GM08714 (cell line): ENCODE data around the gene CRAT.

Source experiments
- H3K4me3 ChIP-seq: fragments of 200-500 bp; sonication (Bioruptor generic); 2 replicates; pipeline ENCODE4 v1.5.1; 2014; ENCODE audit warnings: mild to moderate bottlenecking, low read length, inconsistent platforms
- ZNF274 ChIP-seq: IDR thresholded peaks from 2 replicates; pipeline ENCODE4 v1.6.1; 2012; ENCODE audit warnings: mild to moderate bottlenecking, low read depth, low read length

Gene CRAT

DNA sequence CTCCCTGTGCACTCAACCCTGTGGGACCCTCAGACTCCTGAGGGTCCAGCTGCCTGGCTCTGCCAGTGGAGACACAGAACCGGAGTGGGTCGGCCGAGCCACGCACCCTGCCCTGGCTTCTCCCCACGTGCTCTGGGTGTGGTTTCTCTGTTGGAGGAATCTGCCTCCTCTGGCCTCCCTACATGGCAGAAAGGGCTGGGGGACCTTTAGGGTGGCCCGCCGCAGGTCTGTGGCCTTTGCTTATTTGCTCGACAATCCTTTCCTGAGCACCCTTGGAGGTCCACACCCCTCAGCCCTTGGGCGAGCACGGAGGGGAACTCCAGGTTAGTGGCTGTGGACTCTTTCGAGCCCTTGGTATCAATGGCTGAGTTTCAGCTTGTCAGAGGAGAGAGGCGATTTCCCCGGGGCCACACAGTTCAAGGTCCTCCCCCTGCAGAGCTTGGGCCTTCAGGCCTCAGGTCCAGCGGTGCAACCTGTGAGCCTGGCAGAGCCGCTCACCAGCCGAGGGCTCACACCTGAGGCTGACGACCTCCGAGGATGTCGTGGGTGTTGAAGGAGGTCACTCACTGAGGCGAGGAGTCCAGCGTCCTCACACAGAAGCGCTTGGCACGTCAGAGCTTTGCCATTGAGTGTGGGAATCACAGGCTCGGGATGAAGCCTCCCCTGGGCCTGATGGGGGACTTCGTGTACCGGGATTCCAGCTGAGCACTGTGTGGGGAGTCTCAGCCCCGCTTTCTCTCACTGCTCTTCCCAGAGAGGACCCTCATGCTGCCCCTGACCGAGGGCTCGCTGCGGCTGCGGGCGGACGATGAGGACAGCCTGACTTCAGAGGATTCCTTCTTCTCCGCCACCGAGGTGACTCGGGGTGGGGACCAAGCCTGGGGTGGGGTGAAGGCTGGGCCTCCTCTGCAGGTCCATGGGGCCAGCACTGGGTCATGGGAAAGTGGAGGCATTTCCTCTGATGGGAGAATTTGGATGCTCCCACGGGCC, 50.5 kb downstream of the CRAT start:
- no peak overlapping the region for H3K4me3 ChIP-seq
- TF ChIP-seq ZNF274 = no peak

DNA sequence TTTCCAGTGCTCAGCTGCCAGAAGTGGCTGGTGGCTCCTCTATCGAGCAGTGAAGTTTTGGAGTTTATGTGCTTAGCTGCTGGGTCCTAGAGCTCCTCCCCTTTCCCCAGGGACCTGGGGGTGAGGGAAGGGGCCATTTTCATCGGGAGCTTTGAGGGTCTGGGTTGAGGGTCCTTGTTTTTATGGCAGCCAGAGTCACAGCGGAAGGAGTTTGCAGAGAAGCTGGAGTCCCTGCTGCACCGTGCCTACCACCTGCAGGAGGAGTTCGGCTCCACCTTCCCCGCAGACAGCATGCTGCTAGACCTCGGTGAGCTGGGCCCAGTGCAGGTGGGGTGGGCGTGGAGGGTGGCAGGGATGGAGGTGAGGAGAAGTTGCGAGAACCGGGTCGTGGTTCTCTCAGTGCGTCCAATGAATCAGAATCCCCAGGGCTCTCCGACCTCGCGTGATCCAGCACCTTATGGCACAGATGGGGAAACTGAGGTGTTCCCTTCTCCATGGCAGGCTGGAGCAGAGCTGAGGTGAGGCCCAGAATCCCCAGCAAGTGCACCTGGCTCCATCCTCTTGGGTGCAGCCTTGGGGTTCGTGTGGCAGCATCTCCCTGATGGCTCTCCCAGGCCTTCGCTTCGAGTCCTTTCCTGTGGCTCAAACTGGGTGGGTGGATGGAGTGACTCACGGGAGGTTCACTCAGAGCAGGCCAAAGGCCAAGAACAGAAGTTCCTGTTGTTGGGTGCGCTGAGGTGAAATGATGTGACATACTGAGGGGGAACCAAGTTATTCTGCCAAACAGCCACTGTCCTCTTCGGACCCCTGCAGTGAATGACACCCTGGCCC, 51.4 kb downstream of the CRAT start:
- H3K4me3 ChIP-seq = no peak overlapping the region
- no peak for TF ChIP-seq ZNF274

DNA sequence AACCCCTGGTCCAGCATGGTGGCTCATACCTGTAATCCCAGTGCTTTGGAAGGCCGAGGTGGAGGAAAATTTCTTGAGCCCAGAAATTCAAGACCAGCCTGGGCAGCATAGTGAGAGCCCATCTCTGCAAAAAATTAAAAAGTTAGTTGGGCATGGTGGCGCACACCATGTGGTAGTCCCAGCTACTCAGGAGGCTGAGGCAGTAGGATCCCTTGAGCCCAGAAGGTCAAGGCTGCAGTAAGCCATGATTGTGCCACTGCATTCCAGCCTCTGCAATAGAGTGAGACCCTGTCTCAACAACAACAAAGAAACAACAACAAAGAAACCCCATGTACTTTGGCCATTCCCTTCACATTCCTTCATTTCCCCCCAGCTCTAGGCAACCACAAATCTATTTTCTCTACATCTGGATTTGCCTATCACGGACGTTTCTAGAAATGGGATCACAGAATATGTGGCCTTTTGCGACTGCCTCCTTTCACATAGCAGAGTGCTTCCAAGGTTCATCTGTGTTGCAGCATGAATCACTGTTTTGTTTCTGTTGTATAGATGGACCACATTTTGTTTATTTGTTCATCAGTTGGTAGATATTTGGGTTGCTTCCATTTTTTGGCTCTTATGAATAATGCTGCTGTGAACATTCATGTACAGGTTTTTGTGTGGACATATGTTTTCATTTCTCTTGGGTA, 56.3 kb downstream of the CRAT start:
- no peak overlapping the region for H3K4me3 ChIP-seq
- no peak for TF ChIP-seq ZNF274

DNA sequence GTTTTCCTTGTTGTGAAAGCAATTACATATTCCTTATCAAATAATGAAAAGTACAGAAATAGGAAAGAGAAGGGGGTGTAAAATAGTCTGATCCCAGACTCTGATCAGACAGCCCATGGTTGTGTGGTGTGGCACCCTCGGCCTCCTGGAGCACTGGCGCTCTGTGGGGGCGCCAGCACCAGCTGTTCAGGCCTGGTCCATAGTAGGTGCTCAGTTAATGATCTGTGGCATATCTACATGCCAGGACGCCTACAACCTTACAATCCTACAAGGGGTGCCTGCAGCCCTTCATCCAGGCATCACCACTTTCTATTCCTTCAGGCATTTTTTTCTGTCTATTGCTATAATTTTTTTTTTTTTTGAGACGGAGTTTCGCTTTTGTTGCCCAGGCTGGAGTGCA, 57.6 kb downstream of the CRAT start:
- no peak for TF ChIP-seq ZNF274
- no peak overlapping the region for H3K4me3 ChIP-seq

DNA sequence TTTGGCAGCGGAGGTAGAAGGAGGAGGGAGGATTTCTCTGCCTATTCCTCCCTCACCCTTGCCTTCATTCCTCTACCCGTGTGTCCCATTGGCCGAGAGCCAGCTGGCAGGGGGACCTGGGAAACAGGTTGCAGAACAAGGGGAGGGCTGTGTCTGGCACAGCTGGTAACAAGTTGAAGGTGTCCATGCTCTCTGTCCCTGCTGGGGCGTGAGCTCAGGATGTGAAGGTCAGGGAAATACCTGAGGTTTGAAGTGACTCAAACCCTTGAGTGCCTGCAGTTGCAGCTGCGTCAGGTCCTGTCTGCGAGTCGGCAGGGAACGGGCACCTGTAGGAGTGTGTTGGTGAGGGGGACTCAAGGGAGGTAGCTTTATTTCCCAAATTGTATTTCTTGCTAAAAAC, 58.0 kb downstream of the CRAT start:
- no peak for TF ChIP-seq ZNF274

More for the DNA sequence above, 58.0 kb downstream of the CRAT start:
- H3K4me3 ChIP-seq = no peak overlapping the region
